ENCODE measurements around the gene MAB21L3. TPM values are rescaled to one million over a fixed set of nuclear protein-coding genes. Genes with fewer than 3 reads are reported as not detected.

The MAB21L3 gene
- total and polyA plus RNA-seq, 2 of the 13 experiments (the other 11 are each of a cell fraction or from before 2014, with no cell fraction given), result 0.55 to 4.1 TPM

- TF ChIP-seq, protein P1, sequence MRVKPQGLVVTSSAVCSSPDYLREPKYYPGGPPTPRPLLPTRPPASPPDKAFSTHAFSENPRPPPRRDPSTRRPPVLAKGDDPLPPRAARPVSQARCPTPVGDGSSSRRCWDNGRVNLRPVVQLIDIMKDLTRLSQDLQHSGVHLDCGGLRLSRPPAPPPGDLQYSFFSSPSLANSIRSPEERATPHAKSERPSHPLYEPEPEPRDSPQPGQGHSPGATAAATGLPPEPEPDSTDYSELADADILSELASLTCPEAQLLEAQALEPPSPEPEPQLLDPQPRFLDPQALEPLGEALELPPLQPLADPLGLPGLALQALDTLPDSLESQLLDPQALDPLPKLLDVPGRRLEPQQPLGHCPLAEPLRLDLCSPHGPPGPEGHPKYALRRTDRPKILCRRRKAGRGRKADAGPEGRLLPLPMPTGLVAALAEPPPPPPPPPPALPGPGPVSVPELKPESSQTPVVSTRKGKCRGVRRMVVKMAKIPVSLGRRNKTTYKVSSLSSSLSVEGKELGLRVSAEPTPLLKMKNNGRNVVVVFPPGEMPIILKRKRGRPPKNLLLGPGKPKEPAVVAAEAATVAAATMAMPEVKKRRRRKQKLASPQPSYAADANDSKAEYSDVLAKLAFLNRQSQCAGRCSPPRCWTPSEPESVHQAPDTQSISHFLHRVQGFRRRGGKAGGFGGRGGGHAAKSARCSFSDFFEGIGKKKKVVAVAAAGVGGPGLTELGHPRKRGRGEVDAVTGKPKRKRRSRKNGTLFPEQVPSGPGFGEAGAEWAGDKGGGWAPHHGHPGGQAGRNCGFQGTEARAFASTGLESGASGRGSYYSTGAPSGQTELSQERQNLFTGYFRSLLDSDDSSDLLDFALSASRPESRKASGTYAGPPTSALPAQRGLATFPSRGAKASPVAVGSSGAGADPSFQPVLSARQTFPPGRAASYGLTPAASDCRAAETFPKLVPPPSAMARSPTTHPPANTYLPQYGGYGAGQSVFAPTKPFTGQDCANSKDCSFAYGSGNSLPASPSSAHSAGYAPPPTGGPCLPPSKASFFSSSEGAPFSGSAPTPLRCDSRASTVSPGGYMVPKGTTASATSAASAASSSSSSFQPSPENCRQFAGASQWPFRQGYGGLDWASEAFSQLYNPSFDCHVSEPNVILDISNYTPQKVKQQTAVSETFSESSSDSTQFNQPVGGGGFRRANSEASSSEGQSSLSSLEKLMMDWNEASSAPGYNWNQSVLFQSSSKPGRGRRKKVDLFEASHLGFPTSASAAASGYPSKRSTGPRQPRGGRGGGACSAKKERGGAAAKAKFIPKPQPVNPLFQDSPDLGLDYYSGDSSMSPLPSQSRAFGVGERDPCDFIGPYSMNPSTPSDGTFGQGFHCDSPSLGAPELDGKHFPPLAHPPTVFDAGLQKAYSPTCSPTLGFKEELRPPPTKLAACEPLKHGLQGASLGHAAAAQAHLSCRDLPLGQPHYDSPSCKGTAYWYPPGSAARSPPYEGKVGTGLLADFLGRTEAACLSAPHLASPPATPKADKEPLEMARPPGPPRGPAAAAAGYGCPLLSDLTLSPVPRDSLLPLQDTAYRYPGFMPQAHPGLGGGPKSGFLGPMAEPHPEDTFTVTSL (CRISPR knock-in tag; IDR thresholded peaks at IDR 0.05; ENCODE audit: borderline replicate concordance), result peak; percentile 85; the same call in 1 of the 2 replicates
- peak; percentile 78 for TF ChIP-seq TBX2 (CRISPR knock-in tag; IDR thresholded peaks at IDR 0.05; ENCODE audit: borderline replicate concordance)
- TF ChIP-seq GRHL1 (CRISPR knock-in tag; conservative IDR thresholded peaks at IDR 0.05), result no peak
- 0 out of 2 replicates have a peak, but pooled peaks have one; percentile 33 for TF ChIP-seq MIXL1 (CRISPR knock-in tag; IDR thresholded peaks at IDR 0.05)
- no peak for TF ChIP-seq ZNF773 (CRISPR knock-in tag; IDR thresholded peaks at IDR 0.05; ENCODE audit: borderline replicate concordance)
- TF ChIP-seq RFX1 (IDR thresholded peaks at IDR 0.05), result no peak
- no peak for TF ChIP-seq ZNF768 (CRISPR knock-in tag; IDR thresholded peaks at IDR 0.05)
- no peak for TF ChIP-seq STAT6 (CRISPR knock-in tag; IDR thresholded peaks at IDR 0.05; ENCODE audit: borderline replicate concordance)
- no peak for TF ChIP-seq SMAD3 (CRISPR knock-in tag; IDR thresholded peaks at IDR 0.05)
- no peak for TF ChIP-seq GABPB1 (CRISPR knock-in tag; IDR thresholded peaks at IDR 0.05)
- 0 out of 2 replicates have a peak, but pooled peaks have one; percentile 25 for TF ChIP-seq ELF3 (CRISPR knock-in tag; IDR thresholded peaks at IDR 0.05)
- TF ChIP-seq ZNF605 (CRISPR knock-in tag; IDR thresholded peaks at IDR 0.05), result no peak
- no peak for TF ChIP-seq WIZ (CRISPR knock-in tag; IDR thresholded peaks at IDR 0.05)
- TF ChIP-seq, protein P2, sequence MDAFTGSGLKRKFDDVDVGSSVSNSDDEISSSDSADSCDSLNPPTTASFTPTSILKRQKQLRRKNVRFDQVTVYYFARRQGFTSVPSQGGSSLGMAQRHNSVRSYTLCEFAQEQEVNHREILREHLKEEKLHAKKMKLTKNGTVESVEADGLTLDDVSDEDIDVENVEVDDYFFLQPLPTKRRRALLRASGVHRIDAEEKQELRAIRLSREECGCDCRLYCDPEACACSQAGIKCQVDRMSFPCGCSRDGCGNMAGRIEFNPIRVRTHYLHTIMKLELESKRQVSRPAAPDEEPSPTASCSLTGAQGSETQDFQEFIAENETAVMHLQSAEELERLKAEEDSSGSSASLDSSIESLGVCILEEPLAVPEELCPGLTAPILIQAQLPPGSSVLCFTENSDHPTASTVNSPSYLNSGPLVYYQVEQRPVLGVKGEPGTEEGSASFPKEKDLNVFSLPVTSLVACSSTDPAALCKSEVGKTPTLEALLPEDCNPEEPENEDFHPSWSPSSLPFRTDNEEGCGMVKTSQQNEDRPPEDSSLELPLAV (CRISPR knock-in tag; conservative IDR thresholded peaks at IDR 0.05; ENCODE audit: low read depth), result no peak
- no peak for TF ChIP-seq SYNCRIP (IDR thresholded peaks at IDR 0.05; ENCODE audit: insufficient read depth, low read depth, low read length)
Measured at GRCh38 chr1:116176306-116176789, 65.1 kb downstream of the MAB21L3 start (continued).
